ENCODE data around the gene THAP7. TPM values are rescaled to one million over a fixed set of nuclear protein-coding genes. Genes with fewer than 3 reads are reported as not detected.

The THAP7 gene
- total and polyA plus RNA-seq, 2 experiments from 2014 or later, result 21.8 to 25.9 TPM

GRCh38 chr22:20960609-20961008 is 41.3 kb downstream of the THAP7 start:
- peaks cover 16% of the 10 kb centered on the region for H3K4me1 Mint-ChIP-seq
- Histone ChIP-seq H3K4me1 (ENCODE audit: insufficient read depth) (0 out of 2 replicates have a peak, but pooled peaks cover 7% of the 10 kb centered on the region), H3K79me2 (replicated peaks; ENCODE audit: insufficient read depth) (no peaks in the 10 kb centered on the region), H3K27ac (ENCODE audit: low read depth) (no peak overlapping the region), H3F3A (replicated peaks; ENCODE audit: low read depth) (peaks cover 9% of the 10 kb centered on the region), H3K36me3 (ENCODE audit: insufficient read depth) (no peaks in the 10 kb centered on the region), H3K9me2 (ENCODE audit: insufficient read depth) (no peaks in the 10 kb centered on the region), H3K4me2 (no peak overlapping the region), H4K20me1 (replicated peaks; ENCODE audit: insufficient read depth) (peaks cover 3% of the 10 kb centered on the region; the same call in 1 of the 2 replicates), H2AFZ (no peak overlapping the region), H3K27me3 (ENCODE audit: insufficient read depth) (peaks cover 51% of the 10 kb centered on the region), H3K4me3 (no peak overlapping the region)
- DNase-seq (ENCODE audit: low spot score) (no peak), ATAC-seq (no peak)
- no peak for TF ChIP-seq ZNF331 (CRISPR knock-in tag; IDR thresholded peaks at IDR 0.05; ENCODE audit: low read depth)
- TF ChIP-seq EZH2phosphoT487 (IDR thresholded peaks at IDR 0.05; ENCODE audit: unreplicated experiment), result no peak
- TF ChIP-seq ZNF114 (CRISPR knock-in tag; IDR thresholded peaks at IDR 0.05), result no peak
- TF ChIP-seq STAT1 (IDR thresholded peaks at IDR 0.05; ENCODE audit: unreplicated experiment), result no peak
- no peak for TF ChIP-seq REST (IDR thresholded peaks at IDR 0.05; ENCODE audit: unreplicated experiment)
- no peak for TF ChIP-seq EZH2 (IDR thresholded peaks at IDR 0.05; ENCODE audit: low read depth, unreplicated experiment)
- TF ChIP-seq CREB1 (CRISPR knock-in tag; IDR thresholded peaks at IDR 0.05; ENCODE audit: low read depth), result no peak
- TF ChIP-seq POLR2AphosphoS5 (IDR thresholded peaks at IDR 0.05; ENCODE audit: low read depth), result no peak
- H3K27ac Mint-ChIP-seq, result no peak overlapping the region
- H3K4me3 Mint-ChIP-seq, result no peak overlapping the region
- H3K9me3 Mint-ChIP-seq, result 0 out of 3 replicates have a peak, but pooled peaks cover 2% of the 10 kb centered on the region
- H3K27me3 Mint-ChIP-seq (ENCODE audit: insufficient read depth, low read depth, poor library complexity), result peaks cover 53% of the 10 kb centered on the region
- H3K36me3 Mint-ChIP-seq (ENCODE audit: low read depth), result no peaks in the 10 kb centered on the region; the same call in 2 of the 3 replicates

GRCh38 chr22:20959578-20960461 is 42.1 kb downstream of the THAP7 start:
- Histone ChIP-seq H3K79me2 (replicated peaks; ENCODE audit: insufficient read depth) (no peaks in the 10 kb centered on the region), H3K27me3 (ENCODE audit: insufficient read depth) (peaks cover 44% of the 10 kb centered on the region), H3K4me2 (no peak overlapping the region), H3F3A (replicated peaks; ENCODE audit: low read depth) (peaks cover 9% of the 10 kb centered on the region), H3K27ac (ENCODE audit: low read depth) (no peak overlapping the region), H3K9me2 (ENCODE audit: insufficient read depth) (no peaks in the 10 kb centered on the region), H3K4me3 (no peak overlapping the region), H4K20me1 (replicated peaks; ENCODE audit: insufficient read depth) (peaks cover 4% of the 10 kb centered on the region; the same call in 1 of the 2 replicates), H2AFZ (no peak overlapping the region), H3K36me3 (ENCODE audit: insufficient read depth) (no peaks in the 10 kb centered on the region), H3K4me1 (ENCODE audit: insufficient read depth) (0 out of 2 replicates have a peak, but pooled peaks cover 7% of the 10 kb centered on the region)
- peaks cover 16% of the 10 kb centered on the region for H3K4me1 Mint-ChIP-seq
- DNase-seq (ENCODE audit: low spot score), result no peak
- H3K9me3 Mint-ChIP-seq, result 0 out of 3 replicates have a peak, but pooled peaks cover 2% of the 10 kb centered on the region
- peaks cover 49% of the 10 kb centered on the region for H3K27me3 Mint-ChIP-seq (ENCODE audit: insufficient read depth, low read depth, poor library complexity)
- no peak overlapping the region for H3K4me3 Mint-ChIP-seq
- H3K36me3 Mint-ChIP-seq (ENCODE audit: low read depth), result no peaks in the 10 kb centered on the region; the same call in 2 of the 3 replicates
- no peak for ATAC-seq
- no peak overlapping the region for H3K27ac Mint-ChIP-seq
- TF ChIP-seq ZNF462 (CRISPR knock-in tag; IDR thresholded peaks at IDR 0.05) (no peak), ZNF331 (CRISPR knock-in tag; IDR thresholded peaks at IDR 0.05; ENCODE audit: low read depth) (no peak), EZH2 (IDR thresholded peaks at IDR 0.05; ENCODE audit: low read depth, unreplicated experiment) (no peak), CREB1 (CRISPR knock-in tag; IDR thresholded peaks at IDR 0.05; ENCODE audit: low read depth) (no peak)
